ENCODE results near the gene DDX31.

DDX31 gene

DNA sequence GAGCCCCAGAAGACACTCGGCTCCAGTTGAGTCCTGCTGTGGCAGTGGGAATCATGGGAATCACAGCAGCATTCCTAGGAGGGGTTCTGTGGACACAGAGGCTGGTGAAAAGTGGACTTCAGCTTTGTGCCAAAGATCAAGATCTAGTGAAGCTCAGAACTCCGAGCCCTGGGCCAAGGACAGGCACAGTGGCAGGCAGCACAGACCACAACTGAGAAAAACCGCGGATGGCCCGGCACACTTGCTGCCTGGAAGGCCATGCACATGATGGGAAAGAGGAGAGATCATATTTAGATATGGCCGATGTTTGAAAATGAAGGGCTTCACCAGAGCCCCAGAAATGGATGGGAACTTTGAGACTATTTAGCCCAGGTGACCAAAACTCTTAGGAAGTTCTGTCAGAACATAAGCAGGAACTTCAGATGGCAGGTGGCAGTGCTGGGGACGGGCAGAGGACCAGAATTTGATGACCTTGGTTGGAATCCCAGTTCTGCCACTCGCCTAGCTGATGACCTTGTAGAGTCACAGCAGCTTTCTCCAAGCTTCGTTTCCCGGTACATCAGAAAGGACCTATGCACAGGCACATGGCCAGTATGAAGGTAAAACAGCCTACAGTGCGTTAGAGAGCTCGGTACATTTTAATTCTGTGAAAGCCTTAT lies 69.3 kb downstream of the DDX31 start:
- in situ Hi-C loops (cut with HindIII; ENCODE audit: low sequenced_read_pairs), result no loop called here

DNA sequence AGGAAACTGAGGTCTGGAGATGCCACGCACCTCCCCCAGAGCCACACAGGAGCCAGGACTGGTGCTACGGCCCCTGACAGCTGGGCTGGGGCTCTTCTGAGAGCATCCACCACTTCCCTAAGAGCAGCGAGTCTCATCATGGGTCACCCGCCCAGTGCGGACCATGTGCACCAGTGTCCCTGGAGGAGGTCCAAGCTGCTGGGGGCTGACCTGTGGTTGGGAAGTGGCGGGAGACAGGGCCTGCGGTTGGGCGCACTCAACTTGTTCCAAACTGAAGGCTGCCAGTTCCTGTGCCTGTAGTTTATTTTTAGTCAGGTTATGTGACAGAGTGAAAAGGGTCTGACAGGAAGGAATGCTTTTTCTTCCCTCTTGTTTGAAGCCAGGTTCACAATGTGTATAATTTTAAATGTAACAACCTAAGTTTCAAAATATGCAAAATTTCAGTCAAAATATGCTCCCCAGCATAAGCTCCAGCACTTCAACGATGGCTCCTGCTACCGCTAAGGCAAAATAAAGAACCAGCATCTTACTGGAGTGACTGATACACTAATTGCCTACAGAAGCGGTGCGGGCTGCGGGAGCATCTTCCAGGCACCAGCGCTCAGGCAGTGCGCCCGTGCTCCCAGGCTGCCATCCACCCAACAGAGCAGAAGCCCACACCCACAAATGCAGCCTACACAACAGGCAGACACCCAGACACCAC lies 72.6 kb downstream of the DDX31 start:
- in situ Hi-C loops (cut with HindIII; ENCODE audit: low sequenced_read_pairs), result loop anchor here (5.0 kb wide), 1 partner anchor 75 kb away; the partner anchor contains the start of gene GTF3C4

DNA sequence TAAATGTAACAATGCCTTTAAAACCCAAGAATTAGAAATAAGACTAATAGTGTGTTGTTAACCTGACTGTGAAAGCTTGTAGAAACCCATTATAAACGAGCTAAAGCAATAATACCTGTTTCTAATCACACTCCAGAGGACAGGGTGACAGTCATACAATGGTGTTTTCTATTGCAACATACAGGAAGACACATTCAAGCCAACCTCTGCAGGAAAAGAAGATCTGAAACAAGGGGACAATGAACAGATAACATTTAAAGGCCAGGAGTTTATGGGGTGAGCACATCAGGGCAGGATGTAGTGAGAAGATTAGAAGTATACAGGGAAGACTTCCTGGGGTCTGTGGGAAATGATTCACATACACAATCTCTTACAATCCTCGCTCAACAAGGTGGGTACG lies 73.6 kb downstream of the DDX31 start:
- in situ Hi-C loops (cut with HindIII; ENCODE audit: low sequenced_read_pairs), result loop anchor here (5.0 kb wide), 1 partner anchor 76 kb away; the partner anchor contains the start of gene GTF3C4

DNA sequence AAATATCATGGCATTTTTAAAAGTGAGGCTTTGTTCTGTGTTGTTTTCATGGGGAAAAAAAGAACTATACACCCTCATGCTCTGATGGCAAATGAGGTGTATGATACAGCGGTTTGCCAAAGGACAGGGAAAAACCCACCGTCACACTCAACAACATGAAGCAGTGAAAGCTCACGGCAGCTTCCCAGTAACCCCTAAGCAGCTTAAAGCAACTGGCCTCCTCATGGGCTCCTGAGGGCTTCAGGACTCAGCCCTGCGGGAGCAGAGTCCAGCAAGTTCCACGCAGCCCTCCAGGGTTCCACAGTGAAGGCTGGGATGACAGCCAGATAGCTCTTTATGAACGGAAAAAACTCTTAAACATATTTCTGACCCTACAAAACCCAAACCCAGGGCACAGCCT lies 74.5 kb downstream of the DDX31 start:
- in situ Hi-C loops (cut with HindIII; ENCODE audit: low sequenced_read_pairs), result loop anchor here (5.0 kb wide), 1 partner anchor 77 kb away; the partner anchor contains the start of gene GTF3C4

- in situ Hi-C loops (cut with HindIII; ENCODE audit: low sequenced_read_pairs), result no loop called here
Measured at GRCh38 chr9:132594412-132594811, 75.4 kb downstream of the DDX31 start.

GRCh38 chr9:132592451-132592850 lies 77.3 kb downstream of the DDX31 start:
- in situ Hi-C loops (cut with HindIII; ENCODE audit: low sequenced_read_pairs), result no loop called here

- in situ Hi-C loops (cut with HindIII; ENCODE audit: low sequenced_read_pairs), result no loop called here
Measured at GRCh38 chr9:132591751-132592314, 78.0 kb downstream of the DDX31 start.

GRCh38 chr9:132591244-132591643 lies 78.5 kb downstream of the DDX31 start:
- in situ Hi-C loops (cut with HindIII; ENCODE audit: low sequenced_read_pairs), result no loop called here

DNA sequence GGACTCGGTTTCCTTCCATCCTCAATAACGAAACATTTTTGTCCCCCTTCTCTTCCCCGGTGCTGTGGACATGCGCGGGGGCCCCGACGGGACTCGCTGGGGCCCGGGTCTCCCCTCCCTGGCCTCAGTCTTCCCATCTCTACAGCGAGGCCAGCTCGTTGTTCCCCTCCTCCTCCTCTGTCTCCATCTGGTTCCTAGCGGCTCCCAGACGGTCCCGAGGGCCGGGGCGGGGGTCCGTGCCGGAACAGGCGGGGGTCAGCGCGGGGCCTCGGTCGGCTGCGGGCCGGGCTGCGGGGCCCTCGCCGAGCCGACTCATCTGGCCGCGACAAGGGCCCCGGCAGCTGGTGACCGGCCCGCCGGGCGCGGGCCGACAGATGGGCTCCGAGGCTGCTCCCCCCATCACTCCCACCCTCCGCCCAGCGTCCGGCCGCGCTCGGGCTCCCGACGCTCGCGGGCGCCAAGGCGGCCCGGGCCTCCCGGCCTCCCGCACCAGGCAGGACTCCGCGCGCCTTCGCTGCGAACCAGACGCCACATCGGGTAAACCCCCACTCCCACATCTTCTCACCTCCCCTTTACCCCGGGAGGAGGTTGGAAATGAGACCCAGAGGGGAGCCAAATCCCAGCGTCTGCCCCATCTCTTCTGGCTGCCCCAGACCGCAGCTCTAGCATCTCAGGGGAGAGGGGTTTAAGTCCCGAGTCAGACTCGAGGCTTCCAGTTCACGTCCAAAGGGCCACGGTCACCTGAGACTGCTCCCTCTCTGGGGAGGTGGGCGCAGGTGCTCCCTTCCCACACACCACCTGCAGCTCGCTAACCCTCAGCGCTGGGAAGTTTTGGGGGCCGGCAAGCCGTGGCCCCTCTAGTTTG lies 79.2 kb downstream of the DDX31 start:
- in situ Hi-C loops (cut with HindIII; ENCODE audit: low sequenced_read_pairs), result no loop called here

GRCh38 chr9:132590037-132590317 lies 79.8 kb downstream of the DDX31 start:
- in situ Hi-C loops (cut with HindIII; ENCODE audit: low sequenced_read_pairs), result no loop called here

GRCh38 chr9:132589148-132590036 lies 80.4 kb downstream of the DDX31 start:
- in situ Hi-C loops (cut with HindIII; ENCODE audit: low sequenced_read_pairs), result no loop called here

DNA sequence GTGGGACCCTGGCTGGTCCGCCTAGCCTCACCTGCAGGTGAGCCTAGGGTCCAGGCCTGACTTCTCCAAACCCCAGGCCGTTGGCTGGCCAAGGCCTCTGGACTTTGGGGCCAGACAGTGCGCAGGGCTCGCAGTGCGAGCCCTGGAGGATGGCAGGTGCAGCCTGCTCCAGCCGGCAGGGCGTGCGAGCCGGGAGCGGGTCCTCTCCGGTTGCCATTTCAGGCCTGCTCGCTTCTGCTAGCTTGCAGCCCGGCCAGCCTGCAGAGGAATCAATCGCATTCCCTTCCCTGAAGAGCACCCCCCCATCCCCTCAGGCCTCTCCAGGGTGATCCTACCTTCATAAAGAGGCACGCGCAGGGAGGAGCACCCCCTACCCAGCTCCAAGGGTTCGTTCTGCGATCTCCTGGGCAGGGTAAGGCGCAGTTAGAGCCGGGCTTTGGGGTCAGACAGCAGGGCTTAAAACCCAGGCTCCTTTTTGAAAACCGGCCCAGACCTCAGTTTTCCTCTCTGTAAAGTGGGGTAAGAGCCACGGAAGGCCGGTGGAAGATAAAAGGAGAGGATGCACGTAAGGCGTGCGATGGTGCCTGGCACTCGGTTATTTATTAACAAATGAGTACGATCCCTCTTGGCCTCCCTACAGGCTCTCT lies 81.2 kb downstream of the DDX31 start:
- in situ Hi-C loops (cut with HindIII; ENCODE audit: low sequenced_read_pairs), result no loop called here

DNA sequence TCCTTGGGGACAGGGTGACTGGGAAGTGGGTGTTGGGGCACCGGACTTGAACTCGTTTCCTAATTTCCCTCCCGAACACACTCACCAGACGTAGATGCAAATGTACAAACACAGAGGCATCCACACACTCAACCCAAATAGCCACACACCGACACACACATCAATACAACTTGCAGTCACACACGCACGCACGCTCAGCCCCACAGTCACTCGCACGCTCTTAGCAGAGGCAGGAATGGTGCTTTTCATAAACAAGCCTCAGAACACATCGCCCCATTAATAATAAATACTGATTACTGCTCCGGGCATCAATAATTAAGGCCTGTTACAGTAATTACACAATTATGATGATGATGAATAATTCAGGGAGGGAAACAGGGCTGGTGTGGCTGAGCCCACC lies 81.7 kb downstream of the DDX31 start:
- in situ Hi-C loops (cut with HindIII; ENCODE audit: low sequenced_read_pairs), result no loop called here

DNA sequence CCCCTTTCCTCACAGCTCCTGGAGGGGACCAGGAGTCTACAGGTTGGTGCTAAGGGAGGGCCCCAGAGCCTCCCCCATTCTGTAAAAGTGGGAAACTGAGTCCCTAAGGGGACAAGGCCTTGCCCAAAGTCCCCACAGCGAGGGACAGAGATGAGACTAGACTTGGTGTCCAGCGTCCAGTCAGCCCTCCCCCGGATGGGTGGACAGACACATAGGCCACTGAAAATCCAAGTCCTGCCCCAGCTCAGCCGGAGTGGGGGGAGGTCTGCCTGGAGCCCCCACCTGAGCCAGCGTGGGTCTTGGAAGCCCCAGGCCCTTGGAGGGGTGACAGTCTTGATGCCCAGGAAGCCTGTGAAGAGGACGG lies 82.2 kb downstream of the DDX31 start:
- in situ Hi-C loops (cut with HindIII; ENCODE audit: low sequenced_read_pairs), result no loop called here

DNA sequence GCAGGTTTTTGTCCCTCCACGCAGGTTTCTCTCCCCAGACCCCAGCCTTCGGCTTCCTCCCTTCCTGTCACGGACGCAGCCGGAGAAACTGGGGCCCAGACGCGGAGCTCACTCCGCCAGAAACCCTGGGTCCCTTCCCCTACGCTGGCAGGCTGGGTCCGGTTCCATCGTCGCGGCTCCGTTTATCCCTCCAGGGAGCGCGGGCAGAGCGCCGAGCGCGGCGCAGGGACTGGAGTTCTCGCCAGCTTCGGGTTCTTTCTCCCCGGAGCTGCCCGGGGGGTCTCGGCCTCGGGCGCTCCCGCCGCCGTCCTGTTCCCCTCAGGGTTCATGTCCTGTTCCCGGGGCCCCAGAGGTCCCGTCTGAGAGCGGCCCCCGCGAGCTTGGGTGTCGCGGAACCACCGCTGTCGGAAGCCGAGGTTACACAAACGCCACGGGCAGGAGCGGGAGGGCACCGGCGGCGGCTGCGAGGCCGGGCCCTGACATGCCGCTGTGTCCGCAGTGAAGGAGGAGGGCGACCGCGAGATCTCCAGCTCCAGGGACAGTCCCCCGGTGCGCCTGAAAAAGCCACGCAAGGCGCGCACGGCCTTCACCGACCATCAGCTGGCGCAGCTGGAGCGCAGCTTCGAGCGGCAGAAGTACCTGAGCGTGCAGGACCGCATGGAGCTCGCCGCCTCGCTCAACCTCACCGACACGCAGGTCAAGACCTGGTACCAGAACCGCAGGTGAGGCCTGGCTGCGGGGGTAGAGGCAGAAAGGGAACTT lies 82.8 kb downstream of the DDX31 start:
- in situ Hi-C loops (cut with HindIII; ENCODE audit: low sequenced_read_pairs), result no loop called here

GRCh38 chr9:132585954-132586829 lies 83.6 kb downstream of the DDX31 start:
- in situ Hi-C loops (cut with HindIII; ENCODE audit: low sequenced_read_pairs), result no loop called here

GRCh38 chr9:132584601-132585560 lies 84.9 kb downstream of the DDX31 start:
- in situ Hi-C loops (cut with HindIII; ENCODE audit: low sequenced_read_pairs), result no loop called here

Data from endothelial cell of hepatic sinusoid (primary cell).